Fibroblast of skin of scalp (primary cell): ENCODE results near the gene MADCAM1.

Experiments used
- DNase-seq: peaks from one replicate; pipeline ENCODE4 v3.0.0-alpha.2; 2013

Gene MADCAM1

DNA sequence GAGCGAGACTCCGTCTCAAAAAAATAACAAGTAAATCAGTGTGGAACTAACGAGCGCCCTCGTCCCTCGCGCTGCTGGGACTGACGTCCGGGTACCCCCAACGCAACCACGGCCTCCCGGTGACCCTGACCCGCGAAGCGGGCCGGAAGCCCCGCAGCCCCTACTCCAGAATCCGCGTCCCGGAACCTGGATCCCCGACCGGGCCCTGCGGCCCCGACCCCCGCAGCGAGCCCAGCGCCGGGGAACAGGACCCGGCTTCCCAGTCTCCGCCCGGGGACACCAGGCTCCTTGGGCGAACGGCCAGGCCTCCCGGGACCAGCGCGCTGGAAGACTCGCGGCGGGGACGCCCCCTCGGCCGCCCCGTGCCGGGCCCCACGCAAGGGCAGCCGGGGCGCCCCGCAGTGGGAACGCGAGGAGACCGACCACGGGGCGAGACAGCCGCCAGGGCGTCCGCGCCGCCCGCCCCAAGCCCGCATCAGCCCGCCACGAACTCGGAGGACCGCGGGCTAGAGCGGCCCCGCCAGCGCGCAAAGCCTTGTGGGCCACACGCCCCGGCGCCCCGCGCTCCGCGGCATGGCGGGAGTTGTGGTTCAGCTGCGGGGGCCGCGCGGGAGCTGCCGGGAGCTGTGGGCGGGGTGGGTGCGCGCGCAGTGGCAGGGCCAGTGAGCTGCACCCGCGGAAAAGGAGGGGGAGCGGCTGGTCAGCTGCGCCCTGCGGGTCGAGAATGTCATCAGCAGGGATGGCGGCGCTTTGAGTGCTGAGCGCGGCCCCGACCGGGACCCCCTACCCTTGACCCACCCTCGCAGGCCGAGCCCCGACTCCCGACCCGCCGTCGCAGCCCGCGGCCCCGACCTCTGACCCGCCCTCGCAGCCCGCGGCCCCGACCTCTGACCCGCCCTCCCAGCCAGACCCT lies 7.5 kb upstream of the MADCAM1 start:
- peak; percentile 96 for DNase-seq

DNA sequence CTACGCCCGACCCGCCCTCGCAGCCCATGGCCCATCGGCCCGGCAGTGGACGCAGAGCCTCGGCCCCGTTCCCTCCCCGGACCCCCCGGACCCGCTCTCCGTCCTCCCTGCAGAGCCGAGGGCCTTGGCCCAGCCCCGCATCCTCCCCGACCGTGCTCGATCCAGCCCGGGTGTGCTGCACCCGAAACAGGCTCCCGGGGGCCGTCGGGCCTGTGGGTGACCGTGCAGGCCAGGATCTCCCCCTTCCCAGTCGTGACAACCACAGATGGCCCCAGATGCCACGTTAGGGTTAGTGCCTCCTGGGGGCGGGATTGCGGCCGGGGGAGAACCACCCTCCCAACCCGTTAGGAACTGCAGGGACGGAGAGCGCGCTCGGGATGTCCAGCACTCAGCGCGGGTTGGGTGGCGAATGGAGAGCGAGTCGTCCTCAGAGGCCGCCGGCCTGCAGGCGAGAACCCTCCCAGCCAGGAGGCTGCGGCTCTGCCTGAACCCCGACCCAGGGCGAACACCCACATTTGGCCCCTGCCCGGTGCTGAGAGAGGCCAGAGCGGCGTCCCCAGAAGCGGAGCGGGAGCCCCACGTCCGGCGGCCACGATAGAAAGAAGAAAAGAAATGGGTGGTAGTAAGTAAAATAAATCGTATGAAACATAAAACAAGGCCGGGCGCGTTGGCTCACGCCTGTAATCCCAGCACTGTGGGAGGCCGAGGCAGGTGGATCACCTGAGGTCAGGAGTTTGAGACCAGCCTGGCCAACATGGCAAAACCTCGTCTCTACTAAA lies 6.7 kb upstream of the MADCAM1 start:
- DNase-seq: peak; percentile 45

DNA sequence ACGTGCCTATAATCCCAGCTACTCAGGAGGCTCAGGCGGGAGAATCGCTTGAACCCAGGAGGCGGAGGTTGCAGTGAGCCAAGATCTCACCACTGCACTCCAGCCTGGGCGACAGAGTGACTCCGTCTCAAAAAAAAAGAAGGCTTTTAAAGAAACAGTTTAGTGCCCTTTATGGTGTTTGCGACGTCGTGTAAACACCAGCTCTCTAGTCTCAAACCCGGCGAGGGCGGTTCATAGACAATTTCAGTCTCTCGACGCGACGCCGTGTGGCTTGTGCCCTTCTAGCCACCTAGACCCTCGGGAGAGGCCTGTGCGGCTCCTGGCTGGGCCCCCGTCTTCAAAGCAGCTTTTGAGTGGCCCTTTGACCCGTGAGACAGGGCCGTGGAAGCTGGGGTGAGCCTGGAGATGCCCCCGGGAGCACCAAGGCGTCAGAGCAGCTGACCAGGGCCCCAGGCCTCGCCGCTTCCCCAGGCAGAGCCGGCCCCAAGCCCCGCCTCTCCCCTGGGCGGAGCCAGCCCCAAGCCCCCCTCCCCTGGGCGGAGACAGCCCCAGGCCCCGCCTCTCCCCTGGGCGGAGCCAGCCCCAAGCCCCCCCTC lies 5.0 kb upstream of the MADCAM1 start:
- no peak for DNase-seq

DNA sequence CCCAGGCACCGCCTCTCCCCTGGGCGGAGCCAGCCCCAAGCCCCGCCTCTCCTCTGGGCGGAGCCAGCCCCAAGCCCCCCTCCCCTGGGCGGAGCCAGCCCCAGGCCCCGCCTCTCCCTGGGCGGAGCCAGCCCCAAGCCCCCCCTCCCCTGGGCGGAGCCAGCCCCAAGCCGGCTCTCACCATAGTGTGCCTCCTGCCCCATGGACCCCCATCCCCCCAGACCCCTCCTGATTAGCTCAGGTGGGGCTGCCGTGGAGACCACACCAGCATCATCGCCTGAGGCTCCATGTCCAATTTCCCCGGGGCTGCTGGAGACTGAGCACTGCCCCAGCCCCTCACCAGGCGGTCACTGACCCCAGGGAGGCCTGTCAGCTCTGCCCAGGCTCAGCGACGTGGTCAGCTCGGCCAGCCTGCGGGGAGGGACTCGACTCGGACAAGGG lies 4.2 kb upstream of the MADCAM1 start:
- DNase-seq: no peak

DNA sequence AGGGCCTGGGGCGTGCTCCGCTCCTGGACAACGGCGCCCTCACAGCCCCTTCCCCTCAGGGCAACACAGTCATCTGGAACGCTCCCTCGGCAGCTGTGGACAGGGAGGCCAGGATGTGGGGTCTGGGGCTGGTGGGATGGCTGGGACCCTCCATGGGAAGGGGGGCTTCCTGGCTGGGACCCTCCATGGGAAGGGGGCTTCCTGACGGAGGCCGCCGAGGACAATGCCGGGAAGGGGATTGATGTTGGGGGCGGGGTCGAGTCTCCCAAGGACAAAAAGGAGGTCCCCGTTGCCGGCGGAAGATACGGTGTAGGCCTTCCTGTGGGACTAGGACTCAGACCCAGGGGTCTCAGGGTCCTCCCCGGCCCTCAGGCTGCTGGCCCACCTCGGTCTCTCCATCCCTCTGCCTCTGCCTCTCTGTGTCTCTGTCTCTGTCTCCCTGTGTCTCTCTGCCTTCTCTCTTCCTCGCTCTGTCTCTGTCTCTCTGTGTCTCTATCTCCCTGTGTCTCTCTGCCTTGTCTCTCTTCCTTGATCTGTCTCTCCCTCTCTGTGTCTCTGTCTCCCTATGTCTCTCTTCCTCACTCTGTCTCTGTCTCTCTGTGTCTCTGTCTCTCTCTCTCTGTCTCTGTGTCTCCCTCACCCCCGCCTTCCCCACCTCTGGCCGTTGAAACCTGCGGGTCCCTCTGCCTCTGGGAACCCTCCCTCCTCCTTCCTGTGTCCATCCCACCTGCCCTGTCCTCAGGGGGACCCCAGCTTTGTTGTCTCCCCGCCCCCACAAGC lies 2.7 kb upstream of the MADCAM1 start:
- DNase-seq: no peak

DNA sequence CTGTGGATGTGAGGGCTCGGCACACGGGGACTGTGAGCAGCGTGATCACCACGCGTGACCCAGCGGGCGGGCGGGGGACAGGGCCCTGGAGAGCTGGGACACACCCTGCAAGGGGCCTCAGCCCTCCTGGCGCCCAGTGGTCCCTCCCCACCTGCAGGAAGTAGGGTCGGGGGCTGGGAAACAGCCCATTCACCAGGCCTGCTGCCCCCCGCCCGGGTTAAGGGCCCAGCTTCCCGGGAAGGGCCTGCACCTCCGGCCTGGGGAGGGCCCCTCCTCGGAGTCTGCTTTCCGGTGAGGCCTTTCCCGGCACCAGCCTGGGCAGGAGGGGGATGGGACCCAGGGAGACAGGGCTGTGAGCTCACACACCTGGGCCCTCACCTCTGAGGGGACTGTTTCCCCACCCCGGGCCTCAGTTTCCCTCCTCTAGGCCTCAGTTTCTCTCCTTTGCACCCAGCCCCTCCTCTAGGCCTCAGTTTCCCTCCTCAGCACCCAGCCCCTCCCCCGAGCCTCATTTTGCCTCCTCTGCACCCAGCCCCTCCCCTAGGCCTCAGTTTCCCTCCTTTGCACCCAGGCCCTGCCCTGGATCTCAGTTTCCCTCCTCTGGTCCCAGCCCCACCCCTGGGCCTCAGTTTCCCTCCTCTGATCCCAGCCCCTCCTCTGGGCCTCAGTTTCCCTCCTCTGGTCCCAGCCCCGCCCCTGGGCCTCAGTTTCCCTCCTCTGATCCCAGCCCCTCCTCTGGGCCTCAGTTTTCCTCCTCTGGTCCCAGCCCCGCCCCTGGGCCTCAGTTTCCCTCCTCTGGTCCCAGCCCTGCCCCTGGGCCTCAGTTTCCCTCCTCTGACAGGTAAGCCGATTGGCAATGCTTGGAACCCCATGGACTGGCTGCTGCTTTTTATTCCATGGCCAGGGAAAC lies 1.9 kb upstream of the MADCAM1 start:
- DNase-seq: no peak

DNA sequence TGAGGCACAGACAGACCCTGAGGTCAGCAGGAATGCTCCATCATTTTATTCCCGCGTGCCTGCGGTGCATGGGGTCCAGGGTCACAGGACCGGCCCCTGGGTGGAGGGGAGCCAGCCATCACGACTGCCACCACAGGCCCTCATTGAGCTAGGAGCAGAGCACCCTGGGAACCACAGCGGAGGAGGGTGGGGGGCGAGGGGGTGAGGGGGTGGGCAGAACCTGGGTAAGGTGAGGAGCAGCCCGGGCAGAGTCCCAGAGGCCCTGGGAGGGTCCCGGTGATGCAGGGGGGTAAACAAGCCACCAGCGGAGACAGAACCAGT lies 1.2 kb upstream of the MADCAM1 start:
- no peak for DNase-seq

DNA sequence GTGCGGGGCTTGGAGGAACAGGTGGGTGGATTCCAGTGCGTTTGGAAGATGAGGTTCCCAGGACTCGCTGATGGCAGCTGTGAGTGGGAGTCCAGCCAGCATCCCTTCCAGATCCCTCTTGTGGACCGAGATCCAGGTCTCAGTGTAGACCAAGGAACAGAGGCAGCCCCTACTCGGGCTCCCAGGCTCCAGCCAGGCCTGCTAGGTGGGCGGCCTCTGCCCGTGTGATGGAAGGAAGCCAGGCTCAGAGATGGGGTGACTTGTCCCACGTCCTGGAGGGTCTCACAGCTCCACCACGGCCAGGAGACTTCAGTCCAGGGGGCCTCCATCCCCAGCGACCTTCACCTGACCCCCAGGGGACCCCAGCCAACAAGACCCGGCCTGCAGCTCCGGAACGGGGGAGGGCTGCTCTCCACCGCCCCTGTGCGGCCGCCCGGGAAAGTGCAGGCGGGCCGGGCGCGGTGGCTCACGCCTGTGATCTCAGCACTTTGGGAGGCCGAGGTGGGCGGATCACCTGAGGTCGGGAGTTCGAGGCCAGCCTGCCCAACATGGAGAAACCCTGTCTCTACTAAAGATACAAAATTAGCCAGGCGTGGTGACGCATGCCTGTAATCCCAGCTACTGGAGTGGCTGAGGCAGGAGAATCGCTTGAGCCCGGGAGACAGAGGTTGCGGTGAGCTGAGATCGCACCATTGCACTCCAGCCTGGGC lies 729 bp upstream of the MADCAM1 start:
- peak; percentile 24 for DNase-seq

DNA sequence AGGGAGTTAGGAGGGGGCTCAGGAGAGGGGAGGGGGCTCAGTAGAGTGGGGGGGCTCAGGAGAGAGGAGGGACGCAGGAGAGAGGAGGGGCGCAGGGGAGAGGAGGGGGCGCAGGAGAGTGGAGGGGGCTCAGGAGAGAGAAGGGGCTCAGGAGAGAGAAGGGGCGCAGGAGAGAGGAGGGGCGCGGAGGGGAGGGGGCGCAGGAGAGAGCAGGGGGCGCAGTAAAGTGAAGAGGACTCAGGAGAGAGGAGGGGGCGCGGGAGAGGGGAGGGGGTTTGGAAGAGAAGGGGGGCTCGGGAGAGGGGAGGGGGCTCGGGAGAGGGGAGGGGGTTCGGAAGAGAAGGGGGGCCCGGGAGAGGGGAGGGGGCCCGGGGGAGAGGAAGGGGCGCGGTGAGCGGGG lies 700 bp downstream of the MADCAM1 start:
- DNase-seq: no peak

DNA sequence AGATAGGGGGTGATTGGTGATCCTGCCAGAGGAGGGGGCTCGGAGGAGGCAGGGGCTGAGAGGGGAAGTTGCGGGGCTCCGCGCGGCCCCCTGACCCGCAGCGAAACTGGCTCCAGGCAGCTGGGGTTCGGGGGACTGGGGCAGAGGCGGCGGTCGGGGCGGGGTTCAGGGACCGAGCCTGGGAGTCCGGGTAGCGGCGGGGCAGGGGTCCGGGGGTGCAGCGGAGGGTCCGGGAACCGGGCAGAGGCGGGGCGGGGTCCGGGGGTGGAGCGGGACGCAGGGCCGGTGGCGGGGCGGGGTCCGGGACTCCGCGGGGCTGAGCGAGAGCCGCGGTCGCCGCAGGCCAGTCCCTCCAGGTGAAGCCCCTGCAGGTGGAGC lies 1.2 kb downstream of the MADCAM1 start:
- no peak for DNase-seq

DNA sequence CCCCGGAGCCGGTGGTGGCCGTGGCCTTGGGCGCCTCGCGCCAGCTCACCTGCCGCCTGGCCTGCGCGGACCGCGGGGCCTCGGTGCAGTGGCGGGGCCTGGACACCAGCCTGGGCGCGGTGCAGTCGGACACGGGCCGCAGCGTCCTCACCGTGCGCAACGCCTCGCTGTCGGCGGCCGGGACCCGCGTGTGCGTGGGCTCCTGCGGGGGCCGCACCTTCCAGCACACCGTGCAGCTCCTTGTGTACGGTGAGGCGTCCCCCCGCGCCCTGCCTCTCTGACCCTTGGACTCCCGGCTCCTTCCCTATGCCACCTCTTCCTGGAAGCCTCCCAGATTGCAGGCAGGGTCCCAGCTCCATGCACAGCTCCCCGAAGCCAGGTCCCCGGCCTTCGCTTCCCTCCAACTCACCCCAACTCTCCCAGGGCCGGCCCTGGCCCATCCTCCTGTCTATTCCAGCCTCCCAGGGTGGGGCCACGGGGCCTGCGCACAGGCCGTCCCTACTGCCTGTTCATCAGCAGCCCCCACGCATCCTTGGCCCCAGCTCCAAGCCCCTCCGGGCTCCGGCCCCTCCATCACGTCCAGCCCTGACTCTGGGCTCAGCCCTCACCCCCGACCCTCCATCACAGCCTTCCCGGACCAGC lies 1.7 kb downstream of the MADCAM1 start:
- DNase-seq: no peak

DNA sequence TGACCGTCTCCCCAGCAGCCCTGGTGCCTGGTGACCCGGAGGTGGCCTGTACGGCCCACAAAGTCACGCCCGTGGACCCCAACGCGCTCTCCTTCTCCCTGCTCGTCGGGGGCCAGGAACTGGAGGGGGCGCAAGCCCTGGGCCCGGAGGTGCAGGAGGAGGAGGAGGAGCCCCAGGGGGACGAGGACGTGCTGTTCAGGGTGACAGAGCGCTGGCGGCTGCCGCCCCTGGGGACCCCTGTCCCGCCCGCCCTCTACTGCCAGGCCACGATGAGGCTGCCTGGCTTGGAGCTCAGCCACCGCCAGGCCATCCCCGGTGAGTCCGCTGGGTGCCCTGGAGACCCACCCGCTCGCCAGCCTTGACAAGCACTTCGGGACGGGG lies 2.2 kb downstream of the MADCAM1 start:
- no peak for DNase-seq

DNA sequence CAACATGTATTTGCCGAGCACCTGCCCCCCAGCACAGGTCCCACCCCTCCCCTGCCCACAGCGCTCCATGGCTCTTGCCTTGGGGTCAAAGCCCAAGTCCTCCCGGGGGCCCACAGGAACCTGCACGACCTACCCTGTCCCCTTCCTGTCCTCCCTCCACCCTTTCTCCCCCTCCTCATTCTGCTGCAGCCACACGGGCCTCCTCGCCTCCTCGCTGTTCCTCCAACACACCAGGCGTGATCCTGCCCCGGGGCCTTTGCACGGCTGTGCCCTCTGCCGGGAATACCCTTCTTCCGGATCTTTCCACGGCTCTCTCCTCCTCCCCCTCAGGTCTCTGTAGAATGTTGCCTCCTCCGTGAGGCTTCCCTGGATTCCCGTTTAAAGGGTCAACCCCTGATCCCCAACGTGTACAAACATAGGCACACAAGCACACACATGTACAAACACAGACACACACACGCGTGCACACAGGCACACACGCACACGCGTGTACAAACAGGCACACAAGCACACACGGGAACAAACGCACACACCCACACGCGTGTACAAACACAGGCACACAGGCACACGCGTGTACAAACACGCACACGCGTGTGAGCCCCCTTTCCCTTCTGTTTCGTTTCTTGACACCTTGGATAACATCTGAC lies 2.8 kb downstream of the MADCAM1 start:
- DNase-seq: no peak

DNA sequence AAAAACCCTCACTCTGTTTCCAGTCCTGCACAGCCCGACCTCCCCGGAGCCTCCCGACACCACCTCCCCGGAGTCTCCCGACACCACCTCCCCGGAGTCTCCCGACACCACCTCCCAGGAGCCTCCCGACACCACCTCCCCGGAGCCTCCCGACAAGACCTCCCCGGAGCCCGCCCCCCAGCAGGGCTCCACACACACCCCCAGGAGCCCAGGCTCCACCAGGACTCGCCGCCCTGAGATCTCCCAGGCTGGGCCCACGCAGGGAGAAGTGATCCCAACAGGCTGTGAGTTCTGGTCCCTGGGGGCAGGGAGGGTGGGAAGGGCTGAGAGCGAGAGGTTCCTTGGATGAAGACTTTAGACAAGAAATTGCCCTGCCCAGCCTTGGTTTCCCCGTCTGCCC lies 5.4 kb downstream of the MADCAM1 start:
- no peak for DNase-seq

DNA sequence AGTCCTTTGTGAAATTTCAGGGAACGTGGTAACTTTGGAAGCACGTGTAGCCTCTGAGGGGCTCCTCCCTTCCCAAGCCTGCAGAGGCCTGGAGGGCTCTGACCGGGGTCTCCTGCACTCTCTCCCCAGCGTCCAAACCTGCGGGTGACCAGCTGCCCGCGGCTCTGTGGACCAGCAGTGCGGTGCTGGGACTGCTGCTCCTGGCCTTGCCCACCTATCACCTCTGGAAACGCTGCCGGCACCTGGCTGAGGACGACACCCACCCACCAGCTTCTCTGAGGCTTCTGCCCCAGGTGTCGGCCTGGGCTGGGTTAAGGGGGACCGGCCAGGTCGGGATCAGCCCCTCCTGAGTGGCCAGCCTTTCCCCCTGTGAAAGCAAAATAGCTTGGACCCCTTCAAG lies 8.3 kb downstream of the MADCAM1 start:
- DNase-seq: no peak

DNA sequence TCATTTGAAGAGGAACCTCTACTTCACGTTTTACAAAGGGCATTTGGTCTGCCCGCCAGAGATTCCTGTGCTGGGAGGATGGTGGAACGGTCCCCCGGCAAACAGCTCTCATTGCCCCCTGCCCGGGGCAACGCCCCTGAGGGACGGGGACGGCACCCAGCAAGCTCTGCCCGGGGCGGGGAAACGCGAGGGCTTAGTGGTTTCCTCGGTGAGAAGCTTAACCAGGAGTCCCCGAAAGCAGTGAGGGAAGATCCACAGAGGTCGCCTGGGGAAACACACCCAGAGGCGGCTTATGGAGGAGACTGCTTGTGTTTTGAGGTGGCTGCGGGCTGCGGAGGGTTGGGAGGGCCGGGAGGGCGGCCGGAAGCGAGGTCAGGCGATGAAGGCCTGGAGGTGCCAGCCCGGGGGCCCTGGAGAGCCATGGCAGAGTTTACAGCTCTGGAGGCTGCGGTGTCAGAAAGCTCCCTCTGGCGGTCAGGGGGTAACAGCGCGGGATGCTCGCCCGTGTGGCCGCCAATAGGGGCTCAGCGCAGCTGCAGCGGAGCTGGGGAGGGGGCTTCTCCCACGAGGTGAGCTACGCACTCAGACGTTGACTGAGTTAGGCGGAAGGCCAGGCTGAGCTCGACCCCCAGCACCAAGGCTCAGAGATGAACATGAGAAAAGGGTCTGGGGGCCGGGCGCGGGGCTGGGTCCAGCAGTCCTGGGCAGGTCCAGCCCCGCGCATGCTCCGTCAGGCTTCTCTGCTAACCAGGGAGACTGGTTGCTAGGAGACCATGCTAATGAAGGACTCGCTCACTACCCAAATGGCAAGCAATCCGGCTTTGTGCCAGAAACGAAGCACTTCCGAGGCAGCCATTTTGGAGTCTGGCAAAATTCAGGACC lies 10.4 kb downstream of the MADCAM1 start:
- DNase-seq: peak; percentile 100

DNA sequence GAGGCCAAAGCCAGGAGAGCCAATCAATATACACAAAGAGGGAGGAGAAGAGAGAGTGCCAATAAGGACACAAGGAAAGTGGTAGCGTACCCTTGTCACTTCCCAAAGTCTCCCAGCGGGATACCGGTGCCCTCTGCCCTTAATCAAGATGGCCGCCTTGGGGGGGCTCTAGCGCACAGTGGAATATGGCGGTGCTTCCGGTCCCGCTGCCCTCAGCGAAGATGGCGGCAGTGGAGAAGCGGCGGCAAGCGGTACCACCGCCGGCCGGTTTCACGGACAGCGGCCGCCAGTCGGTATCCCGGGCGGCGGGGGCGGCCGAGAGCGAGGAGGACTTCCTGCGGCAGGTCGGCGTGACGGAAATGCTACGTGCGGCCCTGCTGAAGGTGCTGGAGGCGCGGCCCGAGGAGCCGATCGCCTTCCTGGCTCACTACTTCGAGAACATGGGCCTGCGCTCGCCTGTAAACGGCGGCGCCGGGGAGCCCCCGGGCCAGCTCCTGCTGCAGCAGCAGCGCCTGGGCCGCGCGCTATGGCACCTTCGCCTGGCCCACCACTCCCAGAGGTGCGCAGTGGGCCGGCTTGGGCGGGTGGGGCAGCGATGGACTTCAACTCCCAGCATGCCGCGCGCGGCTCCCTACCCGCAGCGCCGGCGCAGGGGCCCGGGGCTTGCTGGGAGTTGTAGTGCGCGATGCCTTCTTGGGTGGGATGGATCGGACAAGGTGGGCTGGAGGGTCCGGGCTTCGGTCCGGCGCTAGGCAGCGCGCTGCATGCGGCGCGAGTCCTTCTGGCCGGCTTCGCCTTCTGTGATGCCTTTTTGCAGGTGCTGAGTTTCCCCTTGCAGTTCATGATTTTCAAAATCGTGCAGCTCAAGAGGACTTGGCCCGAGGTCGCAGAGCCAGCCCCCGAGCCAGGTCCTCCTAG lies 11.3 kb downstream of the MADCAM1 start, which contains the start of gene TPGS1:
TSS of gene TPGS1 (plus strand) at position 212 of the 918 bp plus-strand sequence. CDS start at position 222, 10 bp downstream.
- DNase-seq: peak; percentile 75
